HepG2 (cell line): ENCODE data around the gene ZNF740. TPM values are rescaled to one million over a fixed set of nuclear protein-coding genes. Genes with fewer than 3 reads are reported as not detected.
A peak's percentile ranks its signal among the peaks of the same experiment; 100 is the strongest.

Source experiments
- DRAP1 ChIP-seq: IDR thresholded peaks from 2 replicates; pipeline ENCODE4 v1.6.1; 2016; ENCODE audit warnings: missing genetic modification reagents, missing compliant biosample characterization
- FOSL2 ChIP-seq: sonication (generic); formaldehyde crosslinking; IDR thresholded peaks from 2 replicates; pipeline ENCODE4 v1.4.0; 2020; ENCODE audit warnings: missing genetic modification reagents
- GATAD2A ChIP-seq: IDR thresholded peaks from 2 replicates; pipeline ENCODE4 v1.6.1; 2016
- GMEB1 ChIP-seq: sonication (generic); formaldehyde crosslinking; IDR thresholded peaks from 2 replicates; pipeline ENCODE4 v1.5.1; 2020; ENCODE audit warnings: missing genetic modification reagents, mild to moderate bottlenecking, borderline replicate concordance
- HNRNPH1 ChIP-seq: fragments of 200-400 bp; formaldehyde crosslinking; optimal IDR thresholded peaks from 2 replicates; pipeline ENCODE3; 2017; ENCODE audit warnings: mild to moderate bottlenecking, low read depth, low read length
- MXI1 ChIP-seq: IDR thresholded peaks from 3 replicates; pipeline ENCODE4 v1.6.1; 2012; ENCODE audit warnings: low read depth, low read length, inconsistent platforms, borderline replicate concordance
- NONO ChIP-seq, 2 experiments: fragments of 450-650 bp in 1 of 2; sonication (generic) in 1 of 2; formaldehyde crosslinking in 1 of 2; IDR thresholded peaks in 1 of 2; conservative IDR thresholded peaks in 1 of 2; 2 replicates each; pipeline versions ENCODE4 v1.6.1 to v1.8.0; 2017 to 2022; ENCODE audit warnings: mild to moderate bottlenecking in 1 of 2, missing genetic modification reagents in 1 of 2, moderate library complexity in 1 of 2
- PATZ1 ChIP-seq: sonication (generic); formaldehyde crosslinking; IDR thresholded peaks from 2 replicates; pipeline ENCODE4 v1.4.0; 2020; ENCODE audit warnings: missing genetic modification reagents
- PCBP2 ChIP-seq: fragments of 200-400 bp; formaldehyde crosslinking; optimal IDR thresholded peaks from 2 replicates; pipeline ENCODE3; 2018; ENCODE audit warnings: low read length, low read depth; ENCODE audit not compliant: poor library complexity, severe bottlenecking
- PPARG ChIP-seq: conservative IDR thresholded peaks from 2 replicates; pipeline ENCODE4 v1.6.1; 2016; ENCODE audit warnings: missing biosample characterization, missing genetic modification reagents
- SOX5 ChIP-seq: IDR thresholded peaks from 2 replicates; pipeline ENCODE4 v1.6.1; 2016; ENCODE audit warnings: borderline replicate concordance
- SRF ChIP-seq: IDR thresholded peaks from 2 replicates; pipeline ENCODE4 v1.6.1; 2011; ENCODE audit warnings: mild to moderate bottlenecking, low read depth, low read length, moderate library complexity
- TSC22D2 ChIP-seq: sonication (generic); formaldehyde crosslinking; IDR thresholded peaks from 2 replicates; pipeline ENCODE4 v1.5.1; 2020; ENCODE audit warnings: missing genetic modification reagents, mild to moderate bottlenecking, borderline replicate concordance
- ZBTB7B ChIP-seq: sonication (generic); formaldehyde crosslinking; IDR thresholded peaks from 2 replicates; pipeline ENCODE4 v1.4.0; 2020; ENCODE audit warnings: missing genetic modification reagents
- ZFAT ChIP-seq: sonication (generic); formaldehyde crosslinking; conservative IDR thresholded peaks from 2 replicates; pipeline ENCODE4 v1.8.1; 2023; ENCODE audit warnings: missing genetic modification reagents, inconsistent platforms
- ZNF138 ChIP-seq: sonication (generic); formaldehyde crosslinking; IDR thresholded peaks from 2 replicates; pipeline ENCODE4 v1.5.0; 2020; ENCODE audit warnings: mild to moderate bottlenecking, low read depth, missing genetic modification reagents
- ZNF207 ChIP-seq: fragments of 450-650 bp; IDR thresholded peaks from 2 replicates; pipeline ENCODE4 v1.6.1; 2016; ENCODE audit warnings: antibody characterized with exemption, borderline replicate concordance
- ZNF281 ChIP-seq: sonication (generic); formaldehyde crosslinking; IDR thresholded peaks from 2 replicates; pipeline ENCODE4 v1.4.0; 2020; ENCODE audit warnings: missing genetic modification reagents, borderline replicate concordance
- ZNF30 ChIP-seq: sonication (generic); formaldehyde crosslinking; IDR thresholded peaks from 2 replicates; pipeline ENCODE4 v1.5.0; 2020; ENCODE audit warnings: mild to moderate bottlenecking, missing genetic modification reagents
- ZNF350 ChIP-seq: sonication (generic); formaldehyde crosslinking; IDR thresholded peaks from 2 replicates; pipeline ENCODE4 v1.4.0; 2020; ENCODE audit warnings: mild to moderate bottlenecking, low read depth, missing genetic modification reagents, borderline replicate concordance
- ZNF546 ChIP-seq: sonication (generic); formaldehyde crosslinking; conservative IDR thresholded peaks from 2 replicates; pipeline ENCODE4 v1.8.1; 2023; ENCODE audit warnings: mild to moderate bottlenecking, missing genetic modification reagents
- ZNF619 ChIP-seq: sonication (generic); formaldehyde crosslinking; IDR thresholded peaks from 2 replicates; pipeline ENCODE4 v1.4.0; 2020; ENCODE audit warnings: mild to moderate bottlenecking, missing genetic modification reagents
- ZNF644 ChIP-seq: IDR thresholded peaks from 2 replicates; pipeline ENCODE4 v1.6.1; 2016; ENCODE audit warnings: low read depth
- ZNF776 ChIP-seq: sonication (generic); formaldehyde crosslinking; IDR thresholded peaks from 2 replicates; pipeline ENCODE4 v1.4.0; 2020; ENCODE audit warnings: mild to moderate bottlenecking, missing genetic modification reagents
- polyA plus RNA-seq, 8 experiments: library from polyadenylated mRNA; depleted of rRNA in 3 of 8; stranded (reverse) in 7 of 8; unstranded in 1 of 8; fragments of >200 nt; fragmentation: Illumina TruSeq in 4 of 8; extraction: Trizol in 4 of 8; gene quantifications; 2 replicates each; pipeline versions ENCODE4 v1.2.1 to v1.2.3, GENCODE V29; 2011 to 2016; ENCODE audit warnings: low read depth in 4 of 8, missing spikeins in 1 of 8, mixed read lengths in 1 of 8; ENCODE audit not compliant: insufficient read depth in 1 of 8
- total RNA-seq, 5 experiments: library from RNA; depleted of rRNA; stranded (reverse); fragments of >200 nt; fragmentation: Illumina TruSeq; extraction: Trizol; gene quantifications; 2 replicates each; pipeline ENCODE4 v1.2.3, GENCODE V29; 2016; ENCODE audit warnings: low read depth in 1 of 5

ZNF740 gene
- total and polyA plus RNA-seq, 2 of the 13 experiments (the other 11 are each of a cell fraction or from before 2014, with no cell fraction given) = 16.9 to 19.0 TPM

GRCh38 chr12:53159195-53159839 is 21.2 kb upstream of the ZNF740 start (continued):
- TF ChIP-seq ZNF619 (CRISPR knock-in tag) (0 out of 2 replicates have a peak, but pooled peaks have one; percentile 55), ZFAT (no peak), ZNF644 (CRISPR knock-in tag) (no peak), NONO (IDR thresholded peaks at IDR 0.05) (no peak), NONO (CRISPR knock-in tag; conservative IDR thresholded peaks at IDR 0.05) (peak; percentile 60), DRAP1 (CRISPR knock-in tag) (peak; percentile 53; the same call in 1 of the 2 replicates), SRF (no peak), MXI1 (peak; percentile 15; the same call in 1 of the 3 replicates), ZNF30 (CRISPR knock-in tag) (no peak), PCBP2 (peak; percentile 16), GATAD2A (CRISPR knock-in tag) (0 out of 2 replicates have a peak, but pooled peaks have one; percentile 52), ZNF546 (no peak), TSC22D2 (0 out of 2 replicates have a peak, but pooled peaks have one; percentile 34), ZNF776 (CRISPR knock-in tag) (no peak), ZNF350 (CRISPR knock-in tag) (peak; percentile 48; the same call in 1 of the 2 replicates), ZNF138 (no peak), HNRNPH1 (peak; percentile 38), GMEB1 (CRISPR knock-in tag) (peak; percentile 16; the same call in 1 of the 2 replicates), PATZ1 (CRISPR knock-in tag) (peak; percentile 40), ZNF207 (no peak), SOX5 (CRISPR knock-in tag) (0 out of 2 replicates have a peak, but pooled peaks have one; percentile 20), ZNF281 (CRISPR knock-in tag) (no peak), PPARG (CRISPR knock-in tag) (0 out of 2 replicates have a peak, but pooled peaks have one; percentile 25), FOSL2 (CRISPR knock-in tag) (0 out of 2 replicates have a peak, but pooled peaks have one; percentile 10), ZBTB7B (CRISPR knock-in tag) (peak; percentile 51; the same call in 1 of the 2 replicates)
